Stimulated activated naive B cell treated with anti-CD40 and anti-IgM and Interleukin-4, amounts not matched to agents 10 μg/mL and 1 μg/mL and 100 μg/mL, for 72 hours (primary cell): ENCODE results near the gene GEMIN2.
"Not testable (repeated sequence)": the region's sequence is repeated elsewhere in the genome, so short reads cannot be mapped to it uniquely, and the experiment has no call there.

Experiments used
- ATAC-seq, 2 donors: fragments of 150-1000 bp; cut with Tn5 transposase; replicated peaks; 2 replicates each; pipeline ENCODE4 v1.10.0; 2021; ENCODE audit warnings: moderate library complexity in 1 of 2
- DNase-seq: peaks from one replicate; pipeline ENCODE4 v3.0.0; 2021
- H3K27ac Mint-ChIP-seq: one replicate; pipeline ENCODE4 v1.8.0; 2022; ENCODE audit warnings: mild to moderate bottlenecking, mixed read lengths
- H3K27me3 Mint-ChIP-seq, 2 donors: one replicate each; pipeline ENCODE4 v1.8.0; 2022; ENCODE audit warnings: mixed read lengths in 2 of 2
- H3K36me3 Mint-ChIP-seq, 2 donors: one replicate each; pipeline ENCODE4 v1.8.0; 2022; ENCODE audit warnings: mixed read lengths in 2 of 2, mild to moderate bottlenecking in 1 of 2
- H3K4me1 Mint-ChIP-seq, 2 donors: one replicate each; pipeline ENCODE4 v1.8.0; 2022; ENCODE audit warnings: mixed read lengths in 2 of 2, mild to moderate bottlenecking in 1 of 2
- H3K4me3 Mint-ChIP-seq, 2 donors: one replicate each; pipeline ENCODE4 v1.8.0; 2022; ENCODE audit warnings: mild to moderate bottlenecking in 2 of 2, mixed read lengths in 2 of 2, moderate library complexity in 1 of 2
- H3K9me3 Mint-ChIP-seq, 2 donors: one replicate each; pipeline ENCODE4 v1.8.0; 2022; ENCODE audit warnings: mixed read lengths in 2 of 2, mild to moderate bottlenecking in 1 of 2

Gene GEMIN2

DNA sequence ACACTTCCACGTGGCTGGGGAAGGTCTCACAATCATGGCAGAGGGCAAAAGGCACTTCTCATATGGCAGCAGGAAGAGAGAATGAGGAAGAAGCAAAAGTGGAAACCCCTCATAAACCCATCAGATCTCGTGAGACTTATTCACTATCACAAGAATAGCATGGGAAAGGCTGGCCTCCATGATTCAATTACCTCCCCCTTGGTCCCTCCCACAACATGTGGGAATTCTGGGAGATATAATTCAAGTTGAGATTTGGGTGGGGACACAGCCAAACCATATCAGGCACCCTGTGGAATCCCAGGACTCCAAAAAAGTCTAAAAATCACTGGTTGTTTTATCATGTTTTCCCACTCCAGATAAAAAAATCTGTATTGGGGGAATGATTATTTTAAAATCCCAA lies 29.1 kb downstream of the GEMIN2 start:
- H3K4me3 Mint-ChIP-seq, result peak overlapping the region in 1 of 2 donors; percentile 2
- H3K36me3 Mint-ChIP-seq, result peaks cover 49 to 68% of the 10 kb centered on the region in 2 donors
- not testable (repeated sequence) for H3K9me3 Mint-ChIP-seq, ATAC-seq, DNase-seq, H3K27me3 Mint-ChIP-seq, H3K27ac Mint-ChIP-seq
- H3K4me1 Mint-ChIP-seq, result peaks cover 12 to 16% of the 10 kb centered on the region in 2 donors

DNA sequence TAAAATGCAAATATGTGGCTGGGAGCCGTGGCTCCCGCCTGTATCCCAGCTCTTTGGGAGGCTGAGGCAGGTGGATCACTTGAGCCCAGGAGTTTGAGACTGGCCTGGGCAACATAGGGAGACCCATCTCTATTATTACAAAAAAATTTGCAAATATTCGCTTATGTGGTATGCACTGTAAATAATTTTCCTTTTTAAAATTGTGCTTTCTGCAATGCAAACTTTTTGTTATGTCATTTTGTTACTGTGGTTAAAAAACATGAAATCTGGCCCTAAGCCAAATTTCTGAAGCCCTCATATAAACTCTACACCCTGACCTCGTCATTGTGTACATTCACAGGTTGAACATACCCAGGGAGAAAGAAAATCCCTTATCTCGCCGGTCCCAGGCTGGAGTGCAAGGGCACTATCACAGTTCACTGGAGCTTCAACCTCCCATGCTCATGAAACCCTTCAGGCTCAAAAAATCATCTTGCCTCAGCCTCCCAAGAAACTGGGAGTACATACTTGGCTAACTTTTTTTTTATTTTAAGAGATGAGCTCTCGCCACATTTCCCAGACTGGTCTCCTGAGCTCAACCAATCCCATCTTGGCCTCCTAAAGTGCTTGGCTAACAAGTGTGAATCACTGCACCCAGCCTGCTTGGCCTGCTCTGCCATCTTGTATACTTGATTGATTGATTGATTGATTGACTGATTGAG lies 31.3 kb downstream of the GEMIN2 start:
- Mint-ChIP-seq H3K27me3 (no peaks in the 10 kb centered on the region), H3K9me3 (peaks cover 6% of the 10 kb centered on the region in 2 donors), H3K4me1 (peaks cover 8 to 12% of the 10 kb centered on the region in 2 donors), H3K36me3 (peaks cover 39 to 59% of the 10 kb centered on the region in 2 donors), H3K27ac (peak overlapping the region; percentile 14), H3K4me3 (no peak overlapping the region)
- DNase-seq (no peak), ATAC-seq (no peak)

DNA sequence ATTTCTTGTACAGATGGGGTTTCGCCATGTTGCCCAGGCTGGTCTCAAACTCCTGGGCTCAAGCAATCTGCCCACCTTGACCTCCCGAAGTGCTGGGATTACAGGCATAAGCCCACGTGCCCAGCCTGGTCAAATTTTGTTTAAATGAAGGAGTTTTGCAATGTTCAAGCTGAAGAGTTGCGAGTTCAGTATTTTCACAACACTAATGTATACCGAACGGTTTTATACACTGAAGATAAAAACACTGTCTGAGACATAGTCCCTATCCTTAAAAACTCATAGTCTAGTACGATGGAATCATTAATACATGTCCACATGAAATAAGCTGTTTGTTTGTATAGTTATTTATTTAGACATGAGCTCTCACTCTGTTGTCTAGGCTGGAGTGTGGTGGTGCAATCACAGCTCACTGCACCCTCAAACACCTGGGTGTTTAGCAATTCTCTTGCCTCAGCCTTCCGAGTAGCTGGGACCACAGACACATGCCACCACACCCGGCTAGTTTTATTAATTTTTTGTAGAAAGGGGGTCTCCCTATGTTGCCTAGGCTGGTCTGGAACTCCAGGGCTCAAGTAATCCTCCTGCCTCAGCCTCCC lies 40.6 kb downstream of the GEMIN2 start:
- H3K4me1 Mint-ChIP-seq, result no peaks in the 10 kb centered on the region
- ATAC-seq, result no peak
- H3K36me3 Mint-ChIP-seq, result peaks cover 25 to 30% of the 10 kb centered on the region in 2 donors
- no peak overlapping the region for H3K4me3 Mint-ChIP-seq
- no peak for DNase-seq
- H3K27ac Mint-ChIP-seq, result peak overlapping the region; percentile 47
- no peaks in the 10 kb centered on the region for H3K27me3 Mint-ChIP-seq
- no peaks in the 10 kb centered on the region for H3K9me3 Mint-ChIP-seq

DNA sequence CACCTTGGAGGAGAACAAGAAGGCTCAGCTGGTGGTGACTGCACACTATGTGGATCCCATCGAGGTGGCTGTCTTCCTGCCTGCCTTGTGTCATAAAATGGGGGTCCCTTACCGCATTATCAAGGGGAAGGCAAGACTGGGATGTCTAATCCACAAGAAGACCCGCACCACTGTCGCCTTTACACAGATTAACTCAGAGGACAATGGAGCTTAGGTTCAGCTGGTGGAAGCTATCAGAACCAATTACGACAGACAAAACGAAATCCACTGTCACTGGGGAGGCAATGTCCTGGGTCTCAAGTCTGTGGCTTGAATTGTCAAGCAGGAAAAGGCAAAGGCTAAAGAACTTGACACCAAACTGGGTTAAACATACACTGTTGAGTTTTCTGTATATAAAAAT lies 43.4 kb downstream of the GEMIN2 start:
- Mint-ChIP-seq H3K4me3 (no peak overlapping the region), H3K27me3 (no peaks in the 10 kb centered on the region), H3K27ac (no peak overlapping the region), H3K9me3 (no peaks in the 10 kb centered on the region), H3K36me3 (peaks cover 31 to 40% of the 10 kb centered on the region in 2 donors), H3K4me1 (peaks cover 1 to 12% of the 10 kb centered on the region in 2 donors)
- DNase-seq (no peak), ATAC-seq (no peak)

DNA sequence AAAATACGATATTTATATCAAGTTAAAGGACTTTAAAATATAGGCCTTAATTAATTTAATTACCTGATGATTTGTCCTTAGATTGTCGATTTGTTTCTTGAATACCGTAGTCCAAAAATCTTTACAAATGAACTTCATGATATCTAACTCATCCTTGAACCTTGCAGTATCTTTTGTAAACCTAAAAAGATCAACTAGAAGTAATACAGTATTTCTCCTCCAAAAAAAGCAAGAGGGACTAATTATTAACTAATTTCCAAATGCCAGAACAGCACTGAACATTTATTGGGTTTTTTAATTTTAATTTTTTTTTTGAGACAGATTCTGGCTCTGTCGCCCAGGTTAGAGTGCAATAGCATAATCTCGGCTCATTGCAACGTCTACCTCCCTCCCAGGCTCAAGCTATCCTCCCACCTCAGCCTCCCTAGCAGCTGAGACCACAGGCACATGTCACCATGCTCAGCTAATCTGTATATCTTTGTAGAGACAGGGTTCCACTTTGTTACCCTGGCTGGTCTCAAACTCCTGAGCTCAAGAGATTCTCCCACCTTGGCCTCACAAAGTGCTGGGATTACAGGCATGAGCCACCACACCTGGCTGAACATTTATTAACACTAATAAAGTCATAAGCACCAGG lies 44.2 kb downstream of the GEMIN2 start:
- no peak for ATAC-seq
- DNase-seq, result no peak
- Mint-ChIP-seq H3K27ac (no peak overlapping the region), H3K4me3 (no peak overlapping the region), H3K27me3 (no peaks in the 10 kb centered on the region), H3K9me3 (no peaks in the 10 kb centered on the region), H3K36me3 (peaks cover 33 to 42% of the 10 kb centered on the region in 2 donors), H3K4me1 (peaks cover 5 to 17% of the 10 kb centered on the region in 2 donors)

DNA sequence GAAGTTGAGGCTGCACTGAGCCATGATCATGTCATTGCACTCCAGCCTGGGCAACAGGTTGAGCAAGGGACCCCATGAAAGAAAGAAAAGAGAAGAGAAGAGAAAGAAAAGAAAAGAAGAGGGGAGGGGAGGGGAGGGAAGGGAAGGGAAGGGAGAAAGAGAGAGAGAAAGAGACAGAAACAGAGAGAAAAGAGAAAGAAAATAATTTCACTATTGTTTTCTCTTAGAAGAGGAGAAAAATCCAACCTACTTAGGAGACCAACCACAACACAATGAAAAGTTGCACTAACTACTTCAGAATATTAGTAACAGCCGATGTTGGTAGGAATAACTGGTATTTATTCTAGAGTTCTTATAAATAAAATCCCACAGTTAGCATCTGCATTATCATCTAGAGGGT lies 46.4 kb downstream of the GEMIN2 start:
- no peak overlapping the region for H3K27ac Mint-ChIP-seq
- H3K36me3 Mint-ChIP-seq, result peaks cover 27 to 45% of the 10 kb centered on the region in 2 donors
- peaks cover 8 to 17% of the 10 kb centered on the region in 2 donors for H3K4me1 Mint-ChIP-seq
- H3K27me3 Mint-ChIP-seq, result no peaks in the 10 kb centered on the region
- DNase-seq, result no peak
- H3K9me3 Mint-ChIP-seq, result no peaks in the 10 kb centered on the region
- no peak for ATAC-seq
- H3K4me3 Mint-ChIP-seq, result no peak overlapping the region

DNA sequence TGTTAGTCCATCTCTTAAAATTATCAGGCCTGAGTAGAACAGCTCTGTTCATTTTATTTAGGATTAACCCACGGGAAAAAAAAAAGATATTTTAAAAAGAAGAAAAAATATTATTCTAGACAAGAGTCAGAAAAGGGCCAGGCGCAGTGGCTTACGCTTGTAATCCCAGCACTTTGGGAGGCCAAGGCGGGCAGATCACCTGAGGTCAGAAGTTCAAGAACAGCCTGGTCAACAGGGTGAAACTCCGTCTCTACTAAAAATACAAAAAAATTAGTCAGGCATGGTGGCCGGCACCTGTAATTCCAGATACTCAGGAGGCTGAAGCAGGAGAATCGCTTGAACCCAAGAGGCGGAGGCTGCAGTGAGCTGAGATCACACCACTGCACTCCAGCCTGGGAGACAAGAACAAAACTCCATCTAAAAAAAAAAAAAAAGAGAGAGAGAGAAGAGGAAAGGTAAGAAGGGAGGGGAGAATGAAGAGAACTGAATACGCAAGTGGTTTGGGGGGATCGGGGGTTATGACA lies 53.7 kb downstream of the GEMIN2 start:
- ATAC-seq, DNase-seq, H3K27me3 Mint-ChIP-seq, H3K27ac Mint-ChIP-seq, H3K9me3 Mint-ChIP-seq: not testable (repeated sequence)
- Mint-ChIP-seq H3K4me1 (peaks cover 19 to 21% of the 10 kb centered on the region in 2 donors), H3K4me3 (peak overlapping the region in 1 of 2 donors; percentile 57), H3K36me3 (peaks cover 10 to 31% of the 10 kb centered on the region in 2 donors)

DNA sequence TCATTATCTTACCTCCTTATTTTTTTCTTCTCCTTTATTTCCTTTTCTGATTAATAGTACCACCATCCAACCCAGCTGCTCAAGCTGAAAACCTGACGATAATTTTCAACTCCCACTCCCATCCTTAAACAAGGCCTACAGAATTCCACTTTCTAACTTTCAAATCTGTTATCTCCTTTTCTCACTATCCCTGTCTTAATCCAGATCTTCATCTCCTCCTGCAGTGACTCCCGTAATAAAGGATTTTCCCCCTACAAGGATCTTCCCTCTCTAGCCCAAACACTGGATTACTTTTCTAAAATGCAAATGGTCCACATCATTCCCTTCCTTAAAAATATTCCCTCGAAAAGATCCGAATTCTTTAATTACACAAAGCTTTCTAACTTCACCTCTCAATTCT lies 54.5 kb downstream of the GEMIN2 start:
- Mint-ChIP-seq H3K4me1 (peaks cover 19 to 20% of the 10 kb centered on the region in 2 donors), H3K4me3 (peak overlapping the region; percentile 49 to 73), H3K27ac (no peak overlapping the region), H3K27me3 (no peaks in the 10 kb centered on the region), H3K9me3 (no peaks in the 10 kb centered on the region), H3K36me3 (peaks cover 7 to 29% of the 10 kb centered on the region in 2 donors)
- DNase-seq (no peak), ATAC-seq (no peak)

DNA sequence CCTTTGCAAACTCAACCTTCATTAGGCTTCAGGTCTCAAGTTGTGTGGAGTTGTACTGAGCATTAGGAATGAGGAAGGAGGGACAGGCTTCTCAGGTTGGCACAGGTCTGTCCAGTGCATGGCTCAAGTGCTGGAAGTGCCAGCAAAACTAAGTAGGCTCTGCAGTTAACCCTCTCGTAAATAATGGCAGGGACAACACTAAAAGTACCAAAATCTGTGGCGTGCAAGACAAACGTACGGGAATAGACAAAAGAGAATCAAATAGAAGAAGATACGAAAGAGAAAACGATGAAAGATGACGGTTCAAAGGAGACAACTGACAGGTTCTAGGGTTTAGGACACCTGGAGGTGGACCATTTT lies 55.4 kb downstream of the GEMIN2 start:
- ATAC-seq (peak in 1 of 2 donors; percentile 2), DNase-seq (no peak)
- H3K4me1 Mint-ChIP-seq, result peaks cover 24 to 25% of the 10 kb centered on the region in 2 donors
- no peaks in the 10 kb centered on the region for H3K27me3 Mint-ChIP-seq
- H3K9me3 Mint-ChIP-seq, result no peaks in the 10 kb centered on the region
- H3K36me3 Mint-ChIP-seq, result peaks cover 7 to 23% of the 10 kb centered on the region in 2 donors
- H3K27ac Mint-ChIP-seq, result peak overlapping the region; percentile 99
- peak overlapping the region; percentile 96 to 99 for H3K4me3 Mint-ChIP-seq

DNA sequence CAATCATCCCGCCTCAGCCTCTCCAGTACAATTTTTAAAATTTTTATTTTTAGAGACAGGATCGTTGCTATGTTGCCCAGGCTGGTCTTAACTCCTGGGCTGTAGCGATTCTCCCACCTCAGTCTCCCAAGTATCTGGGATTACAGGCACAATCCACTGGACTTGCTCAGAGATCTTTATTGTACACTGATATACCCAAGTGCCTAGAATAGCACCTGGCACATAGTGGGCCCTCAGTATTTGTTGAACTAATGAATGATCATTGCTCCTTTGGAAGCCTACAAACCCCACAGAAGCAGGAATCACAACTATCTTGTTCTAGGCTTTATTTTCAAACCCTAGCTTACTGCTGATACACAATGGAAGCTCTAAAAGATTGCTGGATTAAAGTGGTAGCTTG lies 59.1 kb downstream of the GEMIN2 start:
- no peak for ATAC-seq
- Mint-ChIP-seq H3K9me3 (no peaks in the 10 kb centered on the region), H3K27me3 (no peaks in the 10 kb centered on the region), H3K27ac (peak overlapping the region; percentile 51), H3K36me3 (peaks cover 22 to 35% of the 10 kb centered on the region in 2 donors), H3K4me1 (peaks cover 17 to 30% of the 10 kb centered on the region in 2 donors), H3K4me3 (no peak overlapping the region)
- no peak for DNase-seq

DNA sequence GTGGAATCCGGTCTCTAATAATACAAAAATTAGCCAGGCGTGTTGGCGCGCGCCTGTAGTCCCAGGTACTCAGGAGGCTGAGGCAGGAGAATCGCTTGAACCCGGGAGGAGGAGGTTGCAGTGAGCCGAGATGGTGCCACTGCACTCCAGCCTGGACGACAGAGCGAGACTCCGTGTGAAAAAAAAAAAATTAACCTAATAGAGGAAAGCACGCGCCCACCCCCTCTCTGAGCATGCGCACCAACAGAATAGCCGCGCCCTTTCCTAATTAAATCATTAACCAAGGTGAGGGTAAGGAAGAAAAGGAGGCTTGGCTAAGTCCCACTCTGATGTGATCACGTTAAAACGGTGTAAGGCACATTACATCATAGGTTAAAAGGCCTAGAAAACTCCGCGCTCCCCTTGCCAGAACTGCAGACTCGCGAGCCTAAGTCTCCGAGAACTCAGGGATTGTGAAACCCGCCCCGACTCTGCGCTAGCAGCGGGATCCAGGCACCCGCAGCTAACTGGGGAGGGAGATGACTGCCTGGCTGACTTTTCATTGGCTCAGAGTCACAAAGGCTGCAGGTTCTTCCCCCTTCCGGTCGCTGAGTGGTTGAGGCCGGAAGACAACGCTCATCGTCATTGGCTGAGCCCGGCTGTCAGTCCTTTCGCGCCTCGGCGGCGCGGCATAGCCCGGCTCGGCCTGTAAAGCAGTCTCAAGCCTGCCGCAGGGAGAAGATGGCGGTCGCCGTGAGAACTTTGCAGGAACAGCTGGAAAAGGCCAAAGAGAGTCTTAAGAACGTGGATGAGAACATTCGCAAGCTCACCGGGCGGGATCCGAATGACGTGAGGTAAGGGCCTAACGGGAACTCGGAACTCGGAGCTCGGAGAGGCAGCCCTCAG lies 60.7 kb downstream of the GEMIN2 start, which contains the start of gene PNN:
Gene PNN (plus strand): TSS at position 695 of the 885 bp plus-strand sequence. CDS start 26 bp downstream, at position 721.
- Mint-ChIP-seq H3K9me3 (no peaks in the 10 kb centered on the region), H3K27me3 (no peaks in the 10 kb centered on the region), H3K4me1 (peaks cover 9 to 27% of the 10 kb centered on the region in 2 donors), H3K4me3 (peak within 1 kb of the TSS; percentile 92 to 98), H3K27ac (peak within 1 kb of the TSS; percentile 100), H3K36me3 (peaks cover 27 to 39% of the 10 kb centered on the region in 2 donors)
- ATAC-seq, result peak; percentile 88 to 89
- peak; percentile 99 for DNase-seq

DNA sequence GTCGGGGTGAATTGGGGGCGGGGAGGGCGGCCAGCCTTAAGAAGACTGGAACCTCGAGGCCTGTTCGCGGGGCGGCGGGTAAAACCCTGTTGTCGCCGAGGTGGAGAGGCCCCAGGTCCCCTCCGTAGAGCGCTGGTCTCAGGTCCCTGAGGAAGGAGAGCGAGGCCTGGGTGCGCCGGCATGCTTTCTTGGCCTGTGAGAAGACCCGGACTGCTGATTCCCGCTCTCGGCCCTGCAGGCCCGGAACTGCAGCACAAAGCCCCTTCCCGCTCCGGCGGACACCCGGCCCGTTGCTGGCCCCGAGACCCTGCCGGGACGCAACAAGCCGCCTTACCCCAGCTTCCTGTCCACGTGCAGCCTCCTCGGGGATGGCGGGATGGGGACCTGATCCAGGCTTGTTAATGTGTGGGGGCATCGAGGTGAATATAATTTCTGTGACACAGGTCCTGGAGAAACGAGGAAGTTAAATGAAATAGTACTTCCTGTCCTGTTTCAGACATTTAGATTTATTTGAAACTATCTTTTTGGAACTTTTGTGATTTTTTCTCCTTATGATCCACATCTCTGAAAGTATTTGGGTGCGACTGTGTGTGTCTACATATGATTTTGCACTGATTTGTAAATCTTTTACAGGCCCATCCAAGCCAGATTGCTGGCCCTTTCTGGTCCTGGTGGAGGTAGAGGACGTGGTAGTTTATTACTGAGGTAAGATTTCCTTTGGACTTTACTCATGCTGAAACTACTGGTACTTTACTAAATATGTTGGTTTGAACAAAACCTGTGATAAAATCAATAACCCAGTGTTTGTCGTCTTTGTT lies 61.5 kb downstream of the GEMIN2 start:
- Mint-ChIP-seq H3K27me3 (no peaks in the 10 kb centered on the region), H3K27ac (peak overlapping the region; percentile 100), H3K36me3 (peaks cover 27 to 36% of the 10 kb centered on the region in 2 donors), H3K4me3 (peak overlapping the region; percentile 92 to 98), H3K4me1 (peaks cover 9 to 27% of the 10 kb centered on the region in 2 donors), H3K9me3 (no peaks in the 10 kb centered on the region)
- DNase-seq (peak; percentile 41), ATAC-seq (peak; percentile 5 to 8)
